ENCODE results near the gene PRLH.

GRCh38 chr2:237532160-237532559 lies 34.2 kb upstream of the PRLH start:
- TF ChIP-seq CTCF (IDR thresholded peaks at IDR 0.05), result no peak
- TF ChIP-seq KDM5A (IDR thresholded peaks at IDR 0.05), result no peak
- TF ChIP-seq POLR2A (IDR thresholded peaks at IDR 0.05; ENCODE audit: low read length), result no peak
- TF ChIP-seq HOXA7 (CRISPR knock-in tag; IDR thresholded peaks at IDR 0.05), result no peak

All from A549 (cell line).